Stimulated activated CD4-positive, alpha-beta T cell treated with anti-CD3 and anti-CD28 coated beads, Interleukin-4, amount 100 ng/mL, for 4 hours (primary cell): ENCODE measurements around the gene GPHN.
"Not testable (repeated sequence)": the region's sequence is repeated elsewhere in the genome, so short reads cannot be mapped to it uniquely, and the experiment has no call there.

Experiments used
- DNase-seq, 2 experiments: peaks; one replicate each; pipeline ENCODE4 v3.0.0-alpha.2; 2020

The GPHN gene

DNA sequence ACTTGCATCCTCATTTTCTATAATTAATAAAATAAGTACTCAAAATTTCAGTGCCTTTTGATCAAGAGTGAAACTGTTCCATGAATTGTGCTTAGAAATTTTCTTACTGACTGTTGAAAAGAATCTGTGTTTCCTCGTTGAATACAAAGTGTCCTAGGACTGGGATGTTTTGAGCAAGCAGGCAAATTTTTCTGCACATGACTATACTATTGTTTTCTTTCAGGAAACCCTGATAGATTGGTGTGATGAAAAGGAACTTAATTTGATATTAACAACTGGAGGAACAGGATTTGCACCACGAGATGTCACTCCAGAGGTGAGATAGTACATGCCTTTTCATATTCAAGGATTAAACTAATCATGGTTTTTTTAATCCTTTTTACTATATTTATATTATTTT lies 316.3 kb downstream of the GPHN start:
- no peak for DNase-seq

DNA sequence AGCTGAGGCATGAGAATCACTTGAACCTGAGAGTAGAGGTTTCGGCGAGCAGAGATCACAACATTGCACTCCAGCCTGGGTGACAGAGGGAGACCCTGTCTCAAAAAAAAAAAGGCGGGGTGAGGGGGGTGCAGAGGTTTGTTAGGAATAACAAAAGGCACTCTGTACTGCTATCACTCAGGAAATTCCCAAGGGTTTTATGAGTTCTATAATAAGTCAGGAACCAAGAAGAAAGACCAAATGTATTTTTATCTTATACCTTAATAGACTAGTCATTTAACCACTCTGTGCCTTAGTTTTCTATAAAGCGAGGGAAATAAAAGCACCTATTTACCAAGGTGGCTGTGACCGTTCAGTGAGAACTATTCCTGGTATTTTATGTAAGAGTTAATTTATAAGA lies 319.2 kb downstream of the GPHN start:
- no peak for DNase-seq

DNA sequence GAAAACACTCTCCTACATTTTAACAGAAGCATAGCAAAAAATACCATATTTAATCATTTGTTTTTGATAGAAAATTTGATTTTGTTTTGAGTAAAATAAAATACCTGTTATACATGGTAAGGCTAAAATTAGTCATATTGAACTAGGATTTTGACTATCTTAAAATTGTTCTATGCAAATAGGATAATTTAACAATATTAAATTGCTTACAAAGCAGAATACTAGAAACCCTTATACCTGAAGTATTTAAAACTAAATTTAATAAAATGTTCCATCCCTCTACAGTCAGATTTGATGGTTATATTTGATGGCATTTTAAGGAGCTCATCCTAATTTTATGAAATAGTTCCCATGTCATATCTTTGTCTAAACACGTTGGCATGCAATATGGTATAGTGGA lies 323.2 kb downstream of the GPHN start:
- DNase-seq, result no peak

DNA sequence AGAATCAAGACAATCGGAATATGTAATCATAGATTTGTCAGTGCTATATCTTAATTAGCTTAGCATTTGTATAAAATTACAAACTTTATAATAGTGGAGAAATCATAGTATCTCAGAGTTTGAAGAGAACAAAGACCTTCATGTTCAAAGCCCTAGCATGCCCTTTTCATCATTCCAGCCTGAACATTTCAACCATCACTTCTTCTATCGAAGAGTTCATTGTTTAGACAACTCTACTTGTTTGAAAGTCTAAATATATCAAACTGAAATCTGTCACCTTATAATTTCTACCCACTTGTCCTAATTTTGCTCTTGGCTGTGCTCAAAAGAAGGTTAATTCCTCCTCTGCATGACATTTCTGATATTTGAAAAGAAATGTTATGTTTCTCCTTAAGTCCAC lies 325.9 kb downstream of the GPHN start:
- no peak for DNase-seq

DNA sequence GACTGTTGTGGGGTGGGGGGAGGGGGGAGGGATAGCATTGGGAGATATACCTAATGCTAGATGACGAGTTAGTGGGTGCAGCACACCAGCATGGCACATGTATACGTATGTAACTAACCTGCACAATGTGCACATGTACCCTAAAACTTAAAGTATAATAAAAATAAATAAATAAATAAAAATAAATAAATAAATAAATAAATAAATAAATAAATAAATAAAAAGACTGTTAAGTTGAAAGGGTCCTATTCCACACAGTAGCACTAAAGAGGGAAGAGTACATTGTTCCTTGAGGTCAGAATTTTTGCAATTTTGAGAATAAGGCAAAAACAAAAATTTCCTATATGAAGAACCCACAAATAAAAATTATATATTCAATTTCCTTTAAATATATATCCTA lies 329.5 kb downstream of the GPHN start:
- DNase-seq, result not testable (repeated sequence)

DNA sequence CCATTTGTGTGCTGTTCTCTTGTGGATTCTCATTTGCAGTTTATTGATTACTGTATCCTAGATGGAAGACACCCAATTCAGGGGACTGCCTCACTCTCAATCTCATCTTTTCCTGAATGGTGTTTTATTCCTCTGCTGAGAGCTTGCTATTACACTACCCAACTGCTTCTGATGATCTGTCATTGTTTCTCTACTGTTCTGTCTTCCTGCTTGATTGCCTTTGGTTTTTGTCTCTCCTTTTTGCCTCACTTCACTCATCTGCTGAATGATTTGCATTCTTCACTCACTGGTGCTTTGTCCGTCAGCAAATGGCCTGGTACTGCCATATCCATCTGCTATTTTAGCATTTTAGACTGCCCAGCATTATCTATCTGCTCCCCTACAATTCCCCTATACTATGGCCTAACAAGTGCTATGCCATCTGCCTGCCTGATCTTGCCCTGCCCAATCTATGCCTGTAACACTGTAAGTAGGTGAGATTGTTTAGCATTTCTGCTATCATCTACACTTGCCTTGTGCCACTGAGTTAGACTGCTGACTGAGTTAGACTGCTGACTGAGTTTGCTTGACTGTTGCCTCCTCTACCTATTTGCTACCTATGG lies 335.1 kb downstream of the GPHN start:
- DNase-seq, result no peak

DNA sequence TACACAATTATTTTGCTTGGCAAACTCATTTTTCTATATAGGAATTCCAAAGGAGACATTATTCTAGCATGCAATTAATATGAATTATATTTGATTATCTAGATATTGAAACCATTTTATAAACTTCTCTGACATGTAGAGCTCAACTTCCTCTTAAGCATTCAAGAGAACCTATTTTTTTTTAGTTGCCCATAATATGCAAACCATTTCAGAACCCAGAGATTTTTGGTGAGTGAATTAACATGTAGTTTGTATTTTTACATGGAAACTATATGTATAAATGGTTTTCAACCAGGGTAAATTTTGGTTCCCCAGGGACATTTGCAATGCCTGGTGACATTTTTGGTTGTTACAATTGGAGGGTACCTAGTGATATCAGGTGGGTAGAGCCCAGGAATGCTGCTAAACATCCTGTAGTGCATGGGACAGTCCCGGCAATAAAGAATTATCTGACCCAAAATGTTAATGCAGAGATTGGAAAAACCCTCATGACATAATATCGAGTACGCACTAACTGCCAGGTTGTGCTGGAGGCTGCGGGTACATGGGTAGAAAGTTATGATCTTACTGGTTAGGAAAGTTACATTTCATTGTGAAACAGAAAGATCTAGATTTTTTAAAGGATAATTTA lies 342.4 kb downstream of the GPHN start:
- DNase-seq, result no peak

DNA sequence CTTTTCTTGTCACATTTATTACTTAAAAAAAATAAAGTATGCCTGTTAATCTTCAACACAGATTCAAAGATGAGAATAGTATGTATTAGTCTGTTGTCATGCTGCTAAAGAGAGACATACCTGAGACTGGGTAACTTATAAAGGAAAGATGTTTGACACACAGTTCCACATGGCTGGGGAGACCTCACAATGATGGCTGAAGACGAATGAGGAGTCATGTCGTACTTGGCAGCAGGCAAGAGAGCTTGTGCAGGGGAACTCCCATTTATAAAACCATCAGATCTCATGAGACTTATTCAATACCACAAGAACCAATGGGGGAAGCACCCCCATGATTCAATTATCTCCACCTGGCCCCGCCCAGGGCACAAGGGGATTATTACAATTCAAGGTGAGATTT lies 345.4 kb downstream of the GPHN start:
- DNase-seq, result no peak

DNA sequence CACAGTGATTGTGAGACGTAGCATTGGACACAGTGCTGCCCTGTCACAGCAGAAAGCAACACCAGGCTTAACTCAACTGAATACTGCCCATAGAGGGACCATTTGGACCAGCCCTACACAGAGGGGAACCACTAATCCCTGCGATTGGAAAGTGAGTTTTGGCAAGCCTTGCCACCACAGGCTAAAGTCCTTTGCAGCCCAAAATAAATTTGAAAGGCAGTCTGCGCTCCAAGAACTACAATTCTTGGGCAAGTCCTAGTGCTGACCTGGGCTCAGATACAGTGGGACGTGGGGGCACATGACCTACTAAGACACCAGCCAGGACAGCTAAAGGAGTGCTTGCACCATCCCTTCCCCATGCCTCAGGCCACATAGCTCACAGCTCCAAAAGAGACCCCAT lies 349.9 kb downstream of the GPHN start:
- no peak for DNase-seq

DNA sequence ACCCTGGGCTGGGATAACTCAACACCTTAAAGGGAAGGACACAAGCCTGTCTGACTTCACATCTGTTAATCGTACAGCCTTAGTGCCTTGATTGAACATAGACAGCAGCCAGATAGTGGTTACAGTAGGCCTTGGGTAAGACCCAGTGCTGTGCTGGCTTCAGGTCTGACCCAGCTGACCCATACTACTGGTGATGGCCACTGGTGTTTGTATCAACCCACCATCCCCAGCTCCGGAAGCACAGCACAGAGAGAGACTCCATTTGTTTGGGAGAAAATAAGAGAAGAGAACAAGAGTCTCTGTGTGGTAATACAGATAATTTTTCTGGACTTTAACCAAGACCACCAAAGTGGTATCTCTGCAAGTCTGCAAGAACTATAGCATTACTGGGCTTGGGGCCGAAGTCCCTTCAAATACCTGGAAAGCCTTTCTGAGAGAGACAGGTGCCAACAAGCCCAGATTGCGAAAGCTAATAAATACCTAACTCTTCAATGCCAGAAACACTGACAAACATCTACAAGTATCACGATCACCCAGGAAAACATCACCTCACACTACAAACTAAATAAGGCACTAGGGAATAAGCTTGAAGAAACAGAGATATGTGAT lies 351.2 kb downstream of the GPHN start:
- no peak for DNase-seq

GRCh38 chr14:66881596-66881995 lies 373.6 kb downstream of the GPHN start:
- no peak for DNase-seq

DNA sequence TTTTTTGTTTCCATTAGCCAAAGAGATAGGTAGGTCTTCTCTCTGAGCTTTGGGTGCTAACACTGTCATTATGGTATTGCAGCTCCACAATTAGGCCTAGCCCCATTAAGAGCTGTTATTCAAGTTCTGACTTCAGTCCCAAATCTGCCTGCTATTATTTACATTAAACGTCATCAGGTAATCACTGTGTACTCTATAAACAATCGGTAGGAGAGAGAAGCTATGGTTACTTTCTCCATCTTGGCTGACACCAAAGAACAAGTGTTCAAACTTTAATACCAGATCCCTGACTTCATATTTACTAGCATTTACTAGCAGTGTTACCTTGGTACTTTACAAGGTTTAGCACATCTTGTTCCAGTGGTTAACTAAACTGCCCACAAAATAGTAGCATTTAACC lies 376.2 kb downstream of the GPHN start:
- DNase-seq, result no peak

DNA sequence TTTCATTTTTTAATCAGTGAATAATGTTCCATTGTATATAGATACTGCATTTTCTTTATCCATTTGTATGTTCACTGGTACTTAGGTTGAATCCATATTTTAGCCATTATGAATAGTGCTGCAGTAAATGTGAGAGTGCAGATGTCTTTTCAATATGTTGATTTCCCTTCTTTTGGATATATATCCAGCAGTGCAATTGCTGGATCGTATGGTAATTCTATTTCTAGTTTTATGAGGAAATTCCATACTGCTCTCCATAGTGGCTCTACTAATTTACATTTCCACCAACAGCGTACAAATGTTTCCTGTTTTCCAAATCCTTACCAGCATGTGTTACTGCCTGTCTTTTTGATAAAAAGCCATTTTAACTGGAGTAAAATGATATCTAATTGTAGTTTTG lies 392.8 kb downstream of the GPHN start:
- DNase-seq, result no peak

DNA sequence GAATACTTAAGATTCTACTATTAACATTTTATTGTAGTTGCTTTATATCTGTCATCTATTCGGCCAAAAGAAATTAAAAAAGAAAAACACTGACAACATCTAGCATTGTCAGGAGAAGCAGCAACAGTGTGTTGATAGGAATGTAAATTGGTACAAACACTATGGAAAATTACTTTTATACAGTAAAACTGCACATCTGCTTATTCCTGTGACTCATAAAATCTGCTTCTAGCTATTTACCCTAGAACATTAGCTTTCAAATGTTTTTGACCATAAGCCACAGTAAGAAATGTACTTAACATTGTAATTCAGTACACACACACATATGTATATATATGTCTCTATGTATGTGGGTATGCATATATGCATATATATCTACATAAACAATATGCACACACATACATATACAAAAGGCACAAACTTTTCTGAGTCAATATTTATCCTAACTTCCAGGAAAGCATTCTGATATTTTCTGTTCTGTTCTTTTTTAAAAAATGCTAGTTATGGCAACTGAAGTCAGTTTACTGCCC lies 402.4 kb downstream of the GPHN start:
- DNase-seq, result no peak

- no peak for DNase-seq
Measured at GRCh38 chr14:66916421-66916820, 408.5 kb downstream of the GPHN start.

- no peak for DNase-seq
Measured at GRCh38 chr14:66918527-66918926, 410.6 kb downstream of the GPHN start.

GRCh38 chr14:66920196-66920595 lies 412.2 kb downstream of the GPHN start:
- DNase-seq, result no peak

- no peak for DNase-seq
Measured at GRCh38 chr14:66923251-66923650, 415.3 kb downstream of the GPHN start.

GRCh38 chr14:66939409-66939808 lies 431.5 kb downstream of the GPHN start:
- DNase-seq, result no peak

- DNase-seq, result no peak
Measured at GRCh38 chr14:66944872-66945271, 436.9 kb downstream of the GPHN start.

- no peak for DNase-seq
Measured at GRCh38 chr14:66955159-66955558, 447.2 kb downstream of the GPHN start.

- DNase-seq, result no peak
Measured at GRCh38 chr14:66959437-66960050, 451.6 kb downstream of the GPHN start.

DNA sequence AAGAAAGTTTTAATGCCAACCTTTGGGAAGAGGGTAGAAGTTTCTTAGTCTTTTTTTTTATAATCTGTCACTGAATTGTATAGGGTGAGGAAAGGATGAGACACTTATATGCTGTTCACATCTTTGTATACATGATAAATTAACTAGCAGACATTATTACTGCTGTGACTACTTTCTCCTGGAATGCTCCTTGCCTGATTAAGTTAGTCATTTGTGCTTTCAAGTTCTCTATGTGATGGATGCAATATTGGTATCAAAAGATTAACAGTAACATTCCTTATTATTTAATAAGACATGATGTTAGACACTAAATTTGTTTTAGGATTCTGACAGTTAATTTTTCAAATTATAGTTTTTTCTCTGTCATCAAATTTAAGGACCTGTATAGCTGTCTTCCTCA lies 457.9 kb downstream of the GPHN start:
- DNase-seq, result no peak

- DNase-seq, result no peak
Measured at GRCh38 chr14:66972469-66972868, 464.5 kb downstream of the GPHN start.
